CD4-positive, alpha-beta T cell (primary cell): ENCODE results near the gene MLIP. TPM values are rescaled to one million over a fixed set of nuclear protein-coding genes. Genes with fewer than 3 reads are reported as not detected.

Experiments
- ATAC-seq: fragments of 200-7000 bp; cut with Tn5 transposase; one replicate; pipeline ENCODE4 v1.10.0; 2022; ENCODE audit warnings: mild to moderate bottlenecking; ENCODE audit not compliant: poor library complexity
- CTCF ChIA-PET: fragments of 350-600 bp; sonication (Branson Sonifier 250); formaldehyde crosslinking; loops from one replicate; lab custom pipeline; 2021; ENCODE audit warnings: antibody characterized with exemption, inconsistent platforms; lab: Charles Lee
- POLR2A ChIA-PET: fragments of 350-600 bp; sonication (Branson Sonifier 250); formaldehyde crosslinking; loops from one replicate; lab custom pipeline; 2021; ENCODE audit warnings: antibody characterized with exemption, inconsistent platforms; lab: Charles Lee
- DNase-seq, 14 experiments: peaks; one replicate each; pipeline ENCODE4 v3.0.0-alpha.2; 2013 to 2020; ENCODE audit warnings: mixed read lengths in 2 of 14
- H3K27ac ChIP-seq, 2 donors: one replicate each; pipeline versions ENCODE4 v1.5.1 to v1.7.0; 2013; ENCODE audit warnings: low read length in 2 of 2, low read depth in 1 of 2, mild to moderate bottlenecking in 1 of 2
- H3K27me3 ChIP-seq, 2 experiments: 1 replicate in 1 of 2; 2 replicates in 1 of 2; pipeline versions ENCODE4 v1.6.1 to v1.7.0; 2013; ENCODE audit warnings: low read length in 2 of 2, control low read depth in 1 of 2, mild to moderate bottlenecking in 1 of 2, moderate library complexity in 1 of 2; ENCODE audit not compliant: insufficient read depth in 2 of 2, control insufficient read depth in 1 of 2
- H3K36me3 ChIP-seq: one replicate; pipeline ENCODE4 v1.6.1; 2013; ENCODE audit warnings: low read length, control low read depth; ENCODE audit not compliant: insufficient read depth
- H3K4me1 ChIP-seq: one replicate; pipeline ENCODE4 v1.6.1; 2013; ENCODE audit warnings: low read length, control low read depth; ENCODE audit not compliant: insufficient read depth
- H3K4me3 ChIP-seq: one replicate; pipeline ENCODE4 v1.5.1; 2013; ENCODE audit warnings: mild to moderate bottlenecking, low read length, moderate library complexity
- H3K9me3 ChIP-seq, 2 experiments: 1 replicate in 1 of 2; 2 replicates in 1 of 2; pipeline versions ENCODE4 v1.6.1 to v1.7.0; 2013; ENCODE audit warnings: low read length in 2 of 2, mild to moderate bottlenecking in 2 of 2, control low read depth in 1 of 2, moderate library complexity in 1 of 2; ENCODE audit not compliant: control insufficient read depth in 1 of 2, insufficient read depth in 1 of 2
- H3K27ac Mint-ChIP-seq: one replicate; pipeline ENCODE4 v1.8.0; 2020; ENCODE audit warnings: mixed read lengths
- H3K27me3 Mint-ChIP-seq: one replicate; pipeline ENCODE4 v1.8.0; 2021; ENCODE audit warnings: mixed read lengths
- H3K36me3 Mint-ChIP-seq: one replicate; pipeline ENCODE4 v1.8.0; 2021; ENCODE audit warnings: low read depth, mixed read lengths
- H3K4me1 Mint-ChIP-seq: one replicate; pipeline ENCODE4 v1.8.0; 2021; ENCODE audit warnings: low read depth, mixed read lengths
- H3K4me3 Mint-ChIP-seq: one replicate; pipeline ENCODE4 v1.8.0; 2020; ENCODE audit warnings: mild to moderate bottlenecking, mixed read lengths
- H3K9me3 Mint-ChIP-seq: one replicate; pipeline ENCODE4 v1.8.0; 2020; ENCODE audit warnings: mixed read lengths
- CTCF ChIP-seq: fragments of 200-600 bp; IDR thresholded peaks from one replicate; pipeline ENCODE4 v1.8.0; 2022; ENCODE audit warnings: antibody characterized with exemption, mild to moderate bottlenecking
- intact Hi-C, 2 experiments: fragments of 100-400 bp; cut with DNase I in 1 of 2; cut with micrococcal nuclease in 1 of 2; formaldehyde crosslinking; loops; one replicate each; pipeline versions ENCODE4 v1.15.1 to v1.9.0; 2023 to 2025; cut with DNase I, micrococcal nuclease
- total RNA-seq, 174 experiments: library from RNA in 2 of 174; stranded (reverse) in 2 of 174; gene quantifications; one replicate each; pipeline ENCODE4 v1.2.3 and lab custom pipeline; 2021 to 2026

MLIP gene
- total RNA-seq, 2 experiments from 2014 or later = not detected

DNA sequence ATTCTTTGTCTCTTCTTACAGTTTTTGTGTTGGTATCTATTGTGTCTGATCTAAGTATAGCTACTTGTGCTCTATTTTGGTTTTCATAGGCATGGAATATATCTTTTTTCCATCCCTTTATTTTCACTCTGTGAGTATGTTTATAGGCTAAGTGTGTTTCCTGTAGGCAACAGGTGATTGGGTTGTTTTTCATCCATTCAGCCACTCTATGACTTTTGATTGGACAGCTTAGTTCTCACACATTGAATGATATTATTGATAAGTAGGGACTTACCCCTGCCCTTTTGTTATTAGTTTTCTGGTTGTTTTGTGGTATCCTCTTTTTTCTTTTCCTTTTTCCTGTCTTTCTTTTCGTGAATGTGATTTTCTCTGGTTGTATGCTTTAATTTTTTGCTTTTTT is 67.9 kb downstream of the MLIP start:
- intact Hi-C loops = no loop called here
- no peaks in the 10 kb centered on the region for H3K27me3 ChIP-seq
- H3K4me1 ChIP-seq = no peaks in the 10 kb centered on the region
- no peak overlapping the region for H3K4me3 Mint-ChIP-seq
- H3K4me1 Mint-ChIP-seq = no peaks in the 10 kb centered on the region
- no peak for TF ChIP-seq CTCF
- no peaks in the 10 kb centered on the region for H3K36me3 ChIP-seq
- H3K36me3 Mint-ChIP-seq = no peaks in the 10 kb centered on the region
- H3K27me3 Mint-ChIP-seq = no peaks in the 10 kb centered on the region
- ATAC-seq (no peak), DNase-seq (no peak)
- no peak overlapping the region for H3K27ac Mint-ChIP-seq
- H3K4me3 ChIP-seq = no peak overlapping the region
- POLR2A ChIA-PET = no interaction called here
- CTCF ChIA-PET = no interaction called here
- peaks cover 4 to 6% of the 10 kb centered on the region in 2 experiments for H3K9me3 ChIP-seq
- H3K9me3 Mint-ChIP-seq = peaks cover 2% of the 10 kb centered on the region
- no peak overlapping the region for H3K27ac ChIP-seq

- H3K4me1 ChIP-seq = no peaks in the 10 kb centered on the region
- no peak overlapping the region for H3K27ac Mint-ChIP-seq
- no peaks in the 10 kb centered on the region for H3K27me3 Mint-ChIP-seq
- TF ChIP-seq CTCF = no peak
- no peaks in the 10 kb centered on the region for H3K4me1 Mint-ChIP-seq
- ChIA-PET CTCF (no interaction called here), POLR2A (no interaction called here)
- no peak overlapping the region for H3K27ac ChIP-seq
- H3K9me3 Mint-ChIP-seq = peaks cover 4% of the 10 kb centered on the region
- intact Hi-C loops = no loop called here
- H3K27me3 ChIP-seq = no peaks in the 10 kb centered on the region
- no peaks in the 10 kb centered on the region for H3K36me3 Mint-ChIP-seq
- ATAC-seq (no peak), DNase-seq (no peak)
- H3K4me3 Mint-ChIP-seq = no peak overlapping the region
- no peak overlapping the region for H3K4me3 ChIP-seq
- H3K9me3 ChIP-seq = peaks cover 0 to 6% of the 10 kb centered on the region in 2 experiments
- no peaks in the 10 kb centered on the region for H3K36me3 ChIP-seq
Measured at GRCh38 chr6:54183616-54184015, 72.4 kb downstream of the MLIP start.

DNA sequence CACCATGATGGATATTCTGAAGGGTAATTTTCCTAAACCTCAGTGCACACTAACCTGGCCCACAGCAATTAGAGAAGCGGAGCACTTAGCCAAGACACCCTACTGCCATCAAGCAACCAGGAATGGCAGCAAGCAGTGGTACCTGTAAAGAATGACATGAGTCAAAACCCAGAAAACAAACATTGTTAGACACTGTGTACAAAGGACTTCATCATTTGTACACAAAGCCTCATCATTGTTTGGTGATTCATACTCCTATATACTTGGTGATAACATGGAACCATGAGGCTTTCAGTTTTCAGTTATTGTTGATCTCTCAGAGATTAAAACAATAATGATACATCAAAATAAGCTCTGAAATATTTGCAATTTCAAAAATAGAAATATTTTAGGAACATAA is 74.6 kb downstream of the MLIP start:
- DNase-seq (no peak), ATAC-seq (no peak)
- TF ChIP-seq CTCF = no peak
- ChIA-PET CTCF (interaction anchor here (0.6 kb wide), 1 partner anchor 33 kb away, joined by 5 read pairs; no protein-coding TSS in a partner anchor), POLR2A (no interaction called here)
- no peaks in the 10 kb centered on the region for H3K4me1 Mint-ChIP-seq
- H3K27me3 ChIP-seq = no peaks in the 10 kb centered on the region
- no peak overlapping the region for H3K4me3 ChIP-seq
- intact Hi-C loops = no loop called here
- H3K9me3 ChIP-seq = peaks cover 0 to 4% of the 10 kb centered on the region in 2 experiments
- no peaks in the 10 kb centered on the region for H3K4me1 ChIP-seq
- H3K27ac ChIP-seq = no peak overlapping the region
- H3K36me3 ChIP-seq = no peaks in the 10 kb centered on the region
- H3K9me3 Mint-ChIP-seq = peaks cover 4% of the 10 kb centered on the region
- no peaks in the 10 kb centered on the region for H3K36me3 Mint-ChIP-seq
- H3K4me3 Mint-ChIP-seq = no peak overlapping the region
- H3K27ac Mint-ChIP-seq = no peak overlapping the region
- H3K27me3 Mint-ChIP-seq = no peaks in the 10 kb centered on the region
